IPS DF 4.7 (cell line): Measurements from ENCODE around the gene PRKCQ.

Experiments
- DNase-seq: peaks from one replicate; pipeline ENCODE4 v3.0.0-alpha.2; 2013; ENCODE audit warnings: low spot score; ENCODE audit errors: extremely low read depth

The PRKCQ gene

DNA sequence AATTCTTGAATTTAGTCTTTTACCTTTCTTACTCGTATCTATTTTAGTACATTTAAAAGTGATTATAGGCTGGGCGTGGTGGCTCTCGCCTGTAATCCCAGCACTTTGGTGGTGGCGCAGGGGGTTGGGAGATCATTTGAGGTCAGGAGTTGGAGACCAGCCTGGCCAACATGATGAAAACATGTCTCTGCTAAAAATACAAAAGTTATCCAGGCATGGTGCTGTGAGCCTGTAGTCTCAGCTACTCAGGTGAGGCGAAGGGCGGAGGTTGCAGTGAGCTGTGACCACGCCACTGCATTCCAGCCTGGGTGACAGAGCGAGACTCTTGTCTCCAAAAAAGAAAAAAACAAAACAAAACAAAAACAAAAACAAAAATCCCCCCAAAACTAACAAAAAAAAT is 12.2 kb downstream of the PRKCQ start:
- no peak for DNase-seq

- DNase-seq, result no peak
Observed at GRCh38 chr10:6567203-6567703, 12.8 kb downstream of the PRKCQ start.

DNA sequence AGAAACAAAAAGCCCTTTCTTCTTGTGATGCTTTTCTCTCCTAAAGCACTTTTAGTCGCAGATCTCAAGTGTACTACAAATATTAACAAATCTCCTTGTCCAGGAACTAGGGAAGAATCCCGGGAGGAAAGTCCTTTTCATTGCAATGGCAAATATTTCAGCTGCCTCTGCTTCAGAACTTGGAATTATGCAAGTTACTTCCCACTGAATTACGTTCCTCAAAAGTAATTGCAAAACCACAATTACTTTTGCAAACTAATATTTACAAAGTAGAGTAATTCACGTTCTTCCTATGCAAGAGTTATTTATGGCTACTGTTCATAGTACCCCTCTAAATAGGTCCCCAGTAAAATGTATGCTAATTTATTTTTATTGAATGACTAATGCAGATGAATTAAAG is 14.5 kb downstream of the PRKCQ start:
- no peak for DNase-seq

GRCh38 chr10:6564367-6564766 is 15.7 kb downstream of the PRKCQ start:
- DNase-seq, result no peak

GRCh38 chr10:6563731-6564130 is 16.3 kb downstream of the PRKCQ start:
- DNase-seq, result no peak

DNA sequence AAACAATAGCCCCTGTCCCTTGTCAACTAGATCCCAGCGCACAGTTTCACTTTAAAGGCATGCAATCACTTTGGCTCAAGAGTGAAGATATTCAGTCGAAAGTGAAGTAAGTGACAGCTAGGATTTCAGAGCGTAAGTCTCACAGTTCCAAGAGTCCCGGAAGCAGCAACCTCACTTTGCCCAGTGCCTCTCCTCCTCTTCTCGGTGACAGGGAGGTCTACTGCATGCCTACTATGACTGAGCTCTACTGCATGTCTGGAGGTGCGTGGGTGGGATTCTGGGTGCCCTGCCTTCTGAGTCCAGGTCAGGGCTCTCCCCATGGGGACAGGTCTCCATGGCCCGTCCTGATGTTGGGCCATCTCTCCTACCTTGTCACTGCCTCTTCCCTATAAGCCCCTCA is 17.0 kb downstream of the PRKCQ start:
- no peak for DNase-seq

DNA sequence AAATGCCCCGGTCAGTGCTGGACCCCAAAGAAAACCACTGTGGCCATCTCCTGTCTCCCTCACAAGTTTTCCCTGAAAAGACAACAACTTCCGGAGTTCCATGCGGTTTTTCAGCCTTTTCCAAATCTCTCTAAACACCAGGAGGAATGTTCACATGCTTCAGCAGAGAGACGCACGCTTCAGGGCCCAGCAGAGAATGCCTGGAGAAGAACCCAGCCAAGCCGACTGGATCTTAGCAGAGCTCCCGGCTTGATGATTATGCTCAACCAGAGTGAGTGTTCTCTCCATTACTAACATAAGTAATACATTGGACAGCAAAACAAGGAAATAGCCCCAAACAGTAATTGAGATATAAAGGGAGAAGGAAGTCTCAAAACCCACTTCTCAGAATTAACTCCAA is 17.9 kb downstream of the PRKCQ start:
- no peak for DNase-seq

GRCh38 chr10:6561552-6561951 is 18.5 kb downstream of the PRKCQ start:
- DNase-seq, result no peak

- no peak for DNase-seq
Observed at GRCh38 chr10:6558759-6559461, 21.2 kb downstream of the PRKCQ start.

DNA sequence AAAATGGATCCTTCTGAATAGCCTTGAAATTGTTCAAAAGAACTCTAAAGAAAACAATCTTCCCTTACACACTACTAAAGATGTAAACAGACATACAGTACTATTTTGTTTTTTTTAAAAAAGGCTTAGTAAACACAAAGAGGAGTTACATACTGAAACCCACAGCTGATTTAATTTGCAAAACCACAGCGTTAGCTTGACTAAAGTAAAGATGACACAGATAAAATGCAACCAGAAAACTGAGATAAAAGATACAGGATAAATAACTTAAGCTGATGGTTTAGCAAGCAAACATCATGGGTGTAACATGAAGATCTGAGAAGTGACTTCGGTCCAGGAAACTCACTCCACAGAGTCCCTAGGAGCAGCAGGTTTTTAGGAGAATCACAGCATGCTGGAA is 21.8 kb downstream of the PRKCQ start:
- no peak for DNase-seq

GRCh38 chr10:6553937-6554336 is 26.1 kb downstream of the PRKCQ start:
- DNase-seq, result no peak

- no peak for DNase-seq
Observed at GRCh38 chr10:6543431-6544005, 36.6 kb downstream of the PRKCQ start.

DNA sequence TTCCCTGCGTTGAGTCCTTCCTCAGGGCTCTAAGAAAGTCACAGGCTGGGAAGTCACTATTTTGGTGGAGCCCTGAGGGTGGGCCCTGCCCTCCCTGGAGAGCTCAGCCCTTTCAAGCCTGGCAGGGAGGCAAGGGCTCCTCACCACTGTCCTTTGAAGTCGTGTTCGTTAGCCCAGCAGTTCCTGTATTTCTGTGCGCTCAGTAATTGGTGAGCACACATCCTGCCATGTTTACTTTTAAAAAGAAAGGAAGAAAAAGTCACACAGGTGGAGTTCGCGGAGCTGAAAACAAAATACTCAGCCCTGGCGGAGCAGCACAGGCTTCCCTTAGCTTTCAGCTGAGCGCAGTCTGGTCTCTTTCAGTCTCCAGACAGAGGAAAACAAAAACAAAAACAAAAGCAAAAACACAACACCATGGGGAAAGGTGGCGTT is 37.1 kb downstream of the PRKCQ start:
- no peak for DNase-seq

- no peak for DNase-seq
Observed at GRCh38 chr10:6539833-6540232, 40.2 kb downstream of the PRKCQ start.

- DNase-seq, result no peak
Observed at GRCh38 chr10:6537770-6538169, 42.3 kb downstream of the PRKCQ start.

DNA sequence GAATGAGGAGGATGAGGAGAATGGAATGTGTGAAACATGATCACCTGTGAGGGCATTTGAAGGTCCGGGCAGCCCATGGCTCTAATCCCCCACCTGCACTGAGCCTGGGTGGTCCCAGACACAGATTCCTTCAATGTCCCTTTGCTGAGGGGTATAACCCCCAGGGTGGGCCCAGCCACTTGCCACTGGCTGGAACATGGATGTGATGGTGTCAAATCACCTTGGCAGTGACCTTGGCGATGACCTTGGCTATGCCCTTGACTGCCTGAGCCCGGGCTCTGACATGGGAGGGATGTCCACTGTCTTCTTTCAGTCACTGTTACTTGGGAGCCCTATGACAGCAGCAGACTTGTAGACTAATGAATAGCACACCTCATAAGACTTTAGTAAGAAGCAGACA is 44.0 kb downstream of the PRKCQ start:
- DNase-seq, result no peak

- no peak for DNase-seq
Observed at GRCh38 chr10:6535156-6535764, 44.8 kb downstream of the PRKCQ start.

DNA sequence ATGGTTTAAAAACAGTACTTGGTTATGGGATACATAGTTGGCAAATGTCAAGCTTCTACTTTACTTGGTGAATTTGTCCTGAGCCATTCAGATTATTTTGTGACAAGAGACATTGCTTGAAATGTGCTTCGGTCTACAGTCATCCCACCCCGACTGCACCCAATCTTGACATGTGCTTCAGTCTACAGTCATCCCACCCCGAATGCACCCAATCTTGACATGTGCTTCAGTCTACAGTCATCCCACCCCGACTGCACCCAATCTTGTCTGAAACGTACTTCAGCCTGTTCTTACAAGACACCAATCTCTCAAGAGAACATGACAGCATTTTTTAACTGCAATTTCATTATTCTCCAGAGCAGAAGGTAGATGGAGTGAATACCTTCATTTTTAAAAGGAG is 47.8 kb downstream of the PRKCQ start:
- no peak for DNase-seq

GRCh38 chr10:6530966-6531365 is 49.1 kb downstream of the PRKCQ start:
- DNase-seq, result no peak

DNA sequence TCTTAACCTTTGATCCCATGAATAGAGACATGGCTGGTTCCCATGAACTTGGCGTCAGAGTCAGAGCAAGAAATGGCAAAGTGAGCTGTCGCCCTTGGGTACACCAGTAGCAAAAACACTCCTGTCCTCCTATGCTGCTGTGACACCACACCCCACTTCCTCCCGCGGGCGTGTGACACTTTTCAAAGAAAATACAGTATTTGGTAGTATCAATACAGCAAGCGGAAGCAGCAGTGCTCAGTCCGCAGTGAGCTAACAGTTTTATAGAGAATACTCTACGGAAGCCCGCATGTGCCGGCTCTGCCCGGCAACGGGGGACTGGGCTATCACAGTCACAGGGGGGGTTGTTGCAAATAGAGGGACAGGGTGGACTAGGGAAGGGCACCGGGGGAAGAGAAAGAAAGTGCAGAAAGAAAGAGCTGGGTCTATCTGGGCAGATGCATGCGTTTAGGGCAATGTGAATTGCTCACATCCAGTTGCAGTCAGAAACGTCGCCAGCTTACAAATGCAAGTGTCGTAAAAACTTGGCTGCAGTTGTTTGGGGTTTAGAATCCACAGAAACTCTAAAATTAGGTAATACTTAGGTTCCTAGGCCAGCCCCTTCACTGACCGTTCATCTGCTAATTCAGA is 49.8 kb downstream of the PRKCQ start:
- DNase-seq, result no peak

DNA sequence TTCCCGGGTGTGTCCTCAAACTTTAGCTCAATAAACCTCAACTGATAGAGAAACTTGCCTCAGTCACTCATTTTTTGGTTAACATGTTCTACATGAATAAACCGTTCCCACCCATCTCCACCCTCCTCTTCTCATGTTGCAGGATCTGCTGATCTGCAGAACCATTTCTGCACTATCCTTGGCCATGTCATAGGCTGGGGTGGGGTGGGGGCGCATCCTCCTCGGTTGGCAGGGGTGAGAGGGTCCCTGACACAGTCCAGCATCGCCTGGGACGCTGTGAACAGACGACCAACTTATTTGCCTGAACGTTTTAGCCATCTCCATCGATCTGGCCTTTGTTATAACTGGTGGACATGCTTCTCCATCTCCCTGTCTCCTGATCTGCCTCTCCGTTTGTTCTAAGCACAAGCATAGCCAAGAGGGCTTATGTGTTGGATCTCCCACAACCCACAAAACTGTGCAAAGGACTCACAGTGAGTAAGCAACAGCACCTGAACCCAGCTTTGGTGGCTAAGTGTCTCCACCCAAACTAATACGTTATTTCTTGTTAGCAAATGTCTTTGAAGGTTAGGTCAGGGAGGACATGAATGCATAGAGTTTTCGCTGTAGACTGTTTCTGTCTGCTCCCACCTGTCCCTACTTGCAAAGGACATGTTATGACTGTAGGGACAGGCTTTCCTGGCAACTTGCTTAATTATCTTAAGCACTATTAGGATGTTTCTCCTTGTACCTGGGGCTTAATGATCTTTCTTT is 51.7 kb downstream of the PRKCQ start:
- DNase-seq, result no peak
